GM19025 (cell line): ENCODE data around the gene TOLLIP.
A peak's percentile ranks its signal among the peaks of the same experiment; 100 is the strongest.

Experiments used
- ATAC-seq: cut with Tn5 transposase; IDR thresholded peaks from one replicate; pipeline ENCODE4 v1.9.1; 2021; ENCODE audit warnings: mild to moderate bottlenecking, low read depth, moderate library complexity; ENCODE audit not compliant: unreplicated experiment

TOLLIP gene

GRCh38 chr11:1317993-1318392, 8.6 kb upstream of the TOLLIP start:
- ATAC-seq: no peak

- no peak for ATAC-seq
Measured at GRCh38 chr11:1317432-1317831, 8.0 kb upstream of the TOLLIP start.

- no peak for ATAC-seq
Measured at GRCh38 chr11:1310772-1311468, 1.5 kb upstream of the TOLLIP start.

DNA sequence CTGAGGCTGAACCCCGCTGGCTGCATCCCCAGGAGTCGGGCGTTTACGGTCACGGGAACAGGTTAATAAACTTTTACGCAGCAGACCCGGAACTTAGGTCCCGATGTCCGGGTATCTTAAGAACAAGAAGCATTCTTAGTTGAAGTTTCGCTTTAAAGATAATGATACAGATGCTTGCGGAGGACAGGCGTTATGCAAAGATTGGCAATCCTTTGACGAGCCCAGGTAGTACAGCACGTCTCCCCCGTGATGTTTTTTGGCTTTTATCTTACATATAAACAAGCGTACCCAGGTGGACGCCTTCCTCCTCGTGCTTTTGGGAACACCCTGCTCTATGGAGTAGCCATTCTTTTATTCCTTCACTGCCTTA, 871 bp upstream of the TOLLIP start:
- no peak for ATAC-seq

GRCh38 chr11:1308743-1309497, 512 bp downstream of the TOLLIP start:
- peak; percentile 38 for ATAC-seq

DNA sequence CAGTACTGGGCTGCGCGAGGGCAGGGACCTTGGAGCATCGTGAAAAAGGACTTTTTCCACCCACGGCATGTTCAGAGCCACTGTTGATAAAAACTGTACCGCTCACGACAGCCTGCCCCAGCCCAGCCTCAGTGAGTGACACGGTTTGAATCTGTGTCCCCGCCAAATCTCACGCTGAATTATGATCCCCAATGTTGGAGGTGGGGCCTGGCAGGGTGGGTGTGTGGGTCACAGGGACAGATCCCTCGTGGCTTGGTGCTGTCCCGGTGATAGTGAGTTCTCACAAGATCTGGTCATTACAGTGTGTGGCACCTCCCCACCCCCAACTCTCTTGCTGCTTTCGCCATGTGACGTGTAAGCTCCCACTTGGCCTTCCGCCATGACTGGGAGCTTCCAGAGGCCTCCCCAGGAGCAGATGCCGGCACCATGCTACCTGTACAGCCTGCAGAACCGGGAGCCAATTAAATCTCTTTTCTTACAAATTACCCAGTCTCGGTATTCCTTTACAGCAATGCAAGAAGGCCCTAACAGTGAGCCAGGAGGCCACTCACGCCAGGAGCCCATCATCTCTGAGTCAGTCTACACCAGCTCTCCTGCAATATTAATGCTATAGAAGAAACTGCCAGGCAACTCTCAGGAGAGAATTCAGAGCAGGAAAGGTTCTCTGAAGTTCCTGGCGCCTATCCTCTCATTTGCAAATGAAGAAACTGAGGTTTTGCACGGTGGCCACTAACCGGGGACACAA, 1.3 kb downstream of the TOLLIP start:
- ATAC-seq: no peak

DNA sequence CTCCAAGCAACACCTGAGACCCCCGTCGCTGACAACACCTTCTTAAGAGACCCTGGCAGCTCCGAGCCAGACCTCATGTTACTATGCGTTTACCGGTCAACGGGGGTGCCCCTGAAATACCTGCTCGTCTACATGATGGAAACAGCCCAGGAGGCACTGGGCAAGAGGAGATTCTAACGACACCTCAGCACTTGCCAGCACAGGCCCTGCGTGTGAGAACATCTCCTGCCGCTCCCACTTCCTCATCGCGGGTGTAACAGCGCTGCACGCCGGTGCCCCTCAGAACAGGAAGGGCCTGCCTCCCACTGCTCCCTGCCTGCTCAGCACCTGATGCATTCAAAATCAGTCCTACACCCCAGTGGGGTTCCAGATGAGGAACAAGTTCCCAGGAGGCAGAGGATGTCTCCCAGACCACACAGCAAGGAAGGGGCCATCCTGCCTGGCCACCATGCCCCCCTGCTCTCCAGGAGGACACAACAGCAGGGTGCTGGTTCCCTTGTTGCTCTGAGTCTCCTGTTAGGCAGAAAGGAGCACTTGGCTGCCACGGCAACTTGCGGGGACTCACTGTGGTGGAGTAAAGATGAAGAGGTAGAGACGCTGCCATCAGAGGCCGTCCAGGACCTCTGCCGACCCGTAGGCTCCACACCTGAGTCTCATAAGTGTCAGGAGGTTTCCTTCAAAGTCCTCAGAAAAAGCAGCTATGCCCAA, 2.1 kb downstream of the TOLLIP start:
- no peak for ATAC-seq

DNA sequence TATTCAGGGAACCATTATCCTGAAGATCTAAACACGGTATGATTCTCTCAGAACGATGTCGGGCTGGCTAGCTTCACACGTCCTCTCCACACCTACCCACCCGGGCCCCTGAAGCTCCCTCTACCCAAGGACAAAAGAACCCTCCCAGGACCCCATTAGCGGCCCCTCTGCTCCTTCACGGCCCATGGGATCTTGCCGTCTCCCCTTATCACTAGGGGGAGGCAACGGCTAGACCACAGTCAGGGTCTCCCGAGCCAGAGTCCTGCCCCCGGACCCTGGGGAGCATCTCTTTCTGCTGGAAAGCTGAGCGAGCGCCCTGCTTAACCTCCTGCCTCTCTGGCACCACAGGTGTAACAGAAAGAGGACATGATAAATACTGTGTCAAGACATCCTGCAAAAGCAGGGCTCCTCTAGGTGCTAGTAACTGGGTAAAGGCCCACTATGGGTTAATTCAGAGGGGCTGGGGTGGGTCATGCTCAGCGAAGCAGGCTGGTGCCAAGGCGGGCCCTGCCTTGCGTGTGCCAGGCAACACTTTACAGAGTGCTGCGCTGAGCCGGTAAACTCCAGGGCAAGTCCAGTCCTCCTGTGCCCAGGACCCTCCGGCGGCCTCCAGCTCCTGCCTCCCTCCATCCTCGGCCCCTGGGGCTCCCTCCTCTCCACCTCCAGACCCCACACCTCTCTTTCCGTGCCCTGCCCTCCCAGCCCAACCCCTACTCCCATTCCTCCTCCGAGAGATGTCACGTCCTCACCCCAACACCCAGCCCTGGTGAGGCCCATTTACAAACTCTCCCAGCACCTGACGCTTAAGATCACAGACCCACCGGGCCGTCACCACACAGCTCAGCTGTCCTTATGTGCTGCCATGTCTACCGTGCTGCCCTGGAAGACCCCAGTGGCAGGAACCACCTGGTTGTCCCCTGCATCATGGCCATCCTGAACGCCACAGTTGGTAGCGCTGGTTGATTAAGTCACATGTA, 3.0 kb downstream of the TOLLIP start:
- no peak for ATAC-seq

DNA sequence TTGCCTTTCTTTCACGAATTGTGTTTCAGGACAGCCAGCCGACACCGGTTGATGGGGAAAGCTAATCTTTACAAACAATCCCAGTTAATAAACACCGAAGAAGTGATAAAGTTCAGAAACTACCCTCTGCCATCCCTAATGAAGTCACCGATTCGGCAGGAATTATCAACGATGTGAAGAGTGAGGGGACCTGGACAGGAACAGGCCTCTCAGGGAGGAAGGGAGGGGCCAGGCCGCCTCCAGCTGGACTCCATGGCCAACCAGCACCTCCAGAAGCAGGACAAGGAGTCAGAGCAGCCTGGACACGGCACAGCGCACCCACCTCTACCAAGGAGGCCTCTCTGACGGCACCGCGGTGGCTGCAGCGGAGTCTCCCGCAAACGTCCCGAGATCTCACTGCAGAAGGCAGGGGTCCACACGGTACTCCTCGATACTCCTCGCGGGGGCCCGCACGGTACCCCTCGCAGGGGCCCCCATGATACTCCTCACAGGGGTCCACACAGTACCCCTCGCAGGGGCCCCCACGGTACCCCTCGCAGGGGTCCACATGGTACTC, 3.9 kb downstream of the TOLLIP start:
- ATAC-seq: no peak

GRCh38 chr11:1305063-1305495, 4.4 kb downstream of the TOLLIP start:
- ATAC-seq: no peak

GRCh38 chr11:1304380-1304779, 5.1 kb downstream of the TOLLIP start:
- ATAC-seq: no peak

DNA sequence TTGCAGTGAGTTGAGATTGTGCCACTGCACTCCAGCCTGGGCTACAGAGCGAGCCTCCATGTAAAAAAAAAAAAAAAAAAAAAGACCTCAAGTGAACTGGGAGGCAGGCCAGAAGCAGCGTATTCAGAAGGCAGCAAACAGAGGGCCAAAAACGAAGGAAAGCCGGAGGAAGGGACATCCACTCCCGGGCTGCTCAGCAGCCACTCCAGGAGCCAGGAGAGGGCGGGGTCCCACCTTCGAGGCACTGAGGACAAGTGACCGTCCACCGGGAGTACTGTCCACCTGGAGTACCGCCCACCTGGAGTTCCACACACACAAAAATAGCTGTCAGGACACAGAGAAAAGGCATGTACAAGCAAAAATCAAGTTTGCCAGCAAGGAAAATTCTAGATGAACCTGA, 5.5 kb downstream of the TOLLIP start:
- ATAC-seq: no peak

GRCh38 chr11:1303126-1303821, 6.2 kb downstream of the TOLLIP start:
- no peak for ATAC-seq

DNA sequence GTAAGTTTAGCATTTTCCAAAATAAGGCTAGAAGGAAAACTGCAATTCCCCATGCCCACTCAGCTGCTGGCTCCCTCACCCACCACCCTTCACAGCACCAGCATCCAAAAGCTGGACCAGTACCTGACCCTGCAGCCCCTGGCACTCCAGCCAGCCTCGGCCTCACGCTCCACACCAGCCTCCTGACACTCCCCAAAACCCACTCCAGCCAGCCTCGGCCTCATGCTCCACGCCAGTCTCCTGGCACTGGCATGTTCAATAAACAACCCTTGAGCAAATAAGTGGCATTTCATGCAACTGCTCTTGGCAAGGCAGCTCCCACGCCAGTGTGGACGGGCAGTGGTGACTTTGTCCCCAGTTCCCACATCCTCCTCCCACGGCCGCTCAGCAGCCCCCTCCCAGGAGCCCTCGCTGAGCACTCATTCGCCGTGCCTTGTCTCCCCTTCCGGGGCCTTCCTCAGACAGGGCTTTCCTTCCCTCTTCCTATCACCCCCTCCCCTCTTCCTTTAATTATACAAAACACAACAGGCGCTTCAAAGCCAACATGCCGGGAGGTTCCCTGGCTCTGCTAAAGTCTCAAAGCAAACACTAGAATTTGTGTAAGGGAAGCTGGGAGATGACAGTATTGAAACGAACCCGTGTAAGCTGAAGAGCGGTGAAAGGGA, 6.8 kb downstream of the TOLLIP start:
- no peak for ATAC-seq

DNA sequence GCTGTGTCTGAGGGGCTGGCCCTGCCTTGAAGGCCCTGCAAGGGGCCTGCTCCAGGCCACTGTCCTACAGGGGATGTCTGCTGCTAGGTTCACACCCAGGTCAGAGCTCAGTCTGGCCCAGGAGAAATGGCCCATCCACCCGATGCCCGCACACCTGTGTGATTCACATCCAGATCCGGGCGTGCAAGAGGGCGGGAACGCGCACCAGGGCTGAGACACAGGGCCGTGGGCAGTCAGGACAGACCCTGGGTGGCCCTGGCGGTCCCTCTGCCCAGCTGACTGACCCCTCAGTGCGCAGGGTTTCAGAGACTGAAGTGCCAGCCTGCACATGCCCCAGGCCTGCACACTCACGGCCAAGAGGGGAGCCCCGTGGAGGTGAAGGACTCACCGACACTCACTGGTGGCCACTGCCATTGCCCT, 7.4 kb downstream of the TOLLIP start:
- ATAC-seq: no peak

- no peak for ATAC-seq
Measured at GRCh38 chr11:1301220-1302000, 8.0 kb downstream of the TOLLIP start.

DNA sequence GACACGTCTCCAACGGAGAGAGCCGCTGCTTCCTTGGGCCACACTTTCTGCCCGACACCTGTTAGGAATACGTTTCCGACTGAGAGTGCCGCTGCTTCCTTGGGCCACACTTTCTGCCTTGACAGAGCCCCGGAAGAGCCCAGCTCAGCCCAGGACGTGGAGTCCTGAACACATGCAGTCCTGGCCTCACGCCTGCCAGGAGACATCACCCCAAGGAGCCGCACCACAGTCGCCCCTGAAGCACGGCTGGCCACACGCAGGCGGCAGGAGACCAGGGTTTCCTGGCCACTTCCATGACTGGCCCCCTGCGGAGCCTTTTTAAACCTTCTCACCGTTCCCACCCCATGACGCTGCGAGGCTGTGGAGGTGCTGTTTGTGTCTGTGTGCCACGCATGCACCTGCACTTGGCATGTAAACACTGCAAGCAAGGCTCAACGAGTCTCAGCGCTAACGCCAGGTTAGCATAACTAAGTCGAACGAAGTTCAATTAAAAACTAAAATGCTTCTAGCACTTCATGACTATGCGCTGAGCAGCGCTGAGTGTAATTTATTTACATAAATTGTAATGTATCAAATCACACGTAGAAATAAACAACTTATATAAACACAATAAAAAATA, 8.8 kb downstream of the TOLLIP start:
- ATAC-seq: no peak
